HG02852 (cell line): ENCODE results near the gene BACH2.
"Not testable (repeated sequence)": the region's sequence is repeated elsewhere in the genome, so short reads cannot be mapped to it uniquely, and the experiment has no call there.

Source experiments
- ATAC-seq: cut with Tn5 transposase; IDR thresholded peaks from one replicate; pipeline ENCODE4 v1.9.1; 2021; ENCODE audit warnings: mild to moderate bottlenecking, moderate library complexity; ENCODE audit not compliant: unreplicated experiment

The BACH2 gene

DNA sequence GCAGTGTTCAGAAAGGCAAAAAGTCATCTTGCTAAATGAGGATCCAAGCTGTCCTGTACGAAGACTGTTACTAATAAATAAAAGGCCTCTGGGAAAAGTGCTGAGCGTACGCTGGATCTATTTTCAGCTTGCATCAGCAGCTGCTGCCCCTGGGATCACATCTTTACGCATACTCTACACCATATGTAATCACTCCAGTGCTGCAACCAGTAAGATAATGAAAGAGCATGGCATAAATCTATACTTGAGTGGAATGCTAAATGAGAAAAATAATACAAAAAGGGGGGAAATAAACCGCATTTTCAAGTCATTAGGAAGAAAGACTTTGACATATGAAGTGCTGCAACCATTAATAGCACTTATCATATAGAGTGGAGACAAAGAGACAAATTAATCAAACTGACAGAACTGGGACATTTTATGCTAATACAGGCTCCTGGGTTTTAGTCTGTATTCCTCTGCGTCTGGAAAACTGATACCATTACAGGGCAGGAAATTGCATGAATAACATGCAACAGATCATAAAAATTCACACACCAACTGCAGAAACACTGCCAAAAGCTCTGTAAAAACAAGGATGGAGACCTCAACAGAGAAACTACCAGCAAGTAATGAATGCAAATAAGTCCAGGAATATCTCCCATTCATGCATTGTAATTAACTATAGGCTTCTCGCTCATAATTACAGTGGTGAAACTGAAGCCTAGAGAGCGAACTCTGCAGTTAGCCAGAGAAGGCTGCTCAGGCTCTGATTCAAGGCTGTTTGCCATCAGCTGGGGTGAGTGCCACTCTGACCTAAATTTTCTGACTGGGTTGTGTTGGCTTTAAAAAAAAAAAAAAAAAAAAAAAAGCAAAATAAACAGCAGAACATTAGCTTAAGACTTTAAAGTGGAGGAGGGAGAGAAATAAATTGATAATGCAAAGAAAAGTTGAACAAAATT lies 318.6 kb downstream of the BACH2 start:
- no peak for ATAC-seq

- ATAC-seq = no peak
These were observed 320.0 kb downstream of the BACH2 start for GRCh38 chr6:89976694-89977020.

DNA sequence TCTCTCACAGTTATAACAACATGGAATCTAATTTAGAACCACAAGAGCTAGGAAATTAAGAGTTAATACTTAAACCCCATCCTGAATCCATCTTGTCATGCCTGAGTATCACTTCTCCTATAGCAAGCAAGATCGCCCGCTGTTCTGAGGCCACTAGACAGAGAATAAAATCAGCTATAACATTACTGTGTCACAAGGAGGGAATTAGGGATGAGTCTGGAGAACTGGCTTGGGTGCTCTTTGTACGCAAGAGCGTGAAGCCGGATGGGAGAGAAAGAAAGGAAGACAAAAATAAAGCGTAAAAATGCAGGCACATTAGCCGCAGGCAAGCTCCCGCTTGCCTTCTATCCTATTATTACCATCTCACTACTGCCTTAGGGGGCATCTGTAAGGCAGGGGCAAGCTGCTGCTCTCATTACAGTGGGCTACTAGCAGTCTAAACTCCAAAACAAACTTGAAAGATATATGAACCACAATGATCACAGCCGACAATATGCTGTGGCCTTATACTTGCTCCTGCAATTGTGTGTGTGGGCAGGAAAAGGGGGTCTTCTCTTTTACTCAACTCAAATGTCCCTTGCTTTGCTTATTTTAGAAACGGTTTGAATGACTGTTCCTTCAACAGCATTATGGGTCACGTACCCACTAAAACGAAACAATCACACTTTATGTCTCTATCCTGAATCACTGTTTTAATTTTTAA lies 320.5 kb downstream of the BACH2 start:
- ATAC-seq = no peak

DNA sequence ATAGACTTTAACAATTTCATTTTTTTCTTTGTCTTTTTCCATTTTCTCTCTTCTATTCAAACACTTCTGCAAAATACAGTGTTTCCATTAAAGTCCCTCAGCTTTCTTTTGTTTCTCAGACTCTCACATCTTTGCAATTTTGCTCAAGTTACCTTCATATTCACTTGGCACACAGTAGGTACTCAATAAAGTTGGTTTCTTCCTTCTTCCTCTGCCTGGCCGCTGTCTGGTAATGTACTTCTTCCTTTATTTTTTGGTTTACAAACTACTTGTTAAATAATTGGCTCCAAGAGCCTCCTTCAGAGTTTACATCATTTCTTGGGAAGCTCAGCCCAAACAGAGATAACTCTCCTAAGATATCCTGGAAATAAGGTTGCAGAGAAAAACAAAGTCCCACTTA lies 321.3 kb downstream of the BACH2 start:
- ATAC-seq = no peak

GRCh38 chr6:89974834-89975233 lies 321.8 kb downstream of the BACH2 start:
- ATAC-seq = no peak

DNA sequence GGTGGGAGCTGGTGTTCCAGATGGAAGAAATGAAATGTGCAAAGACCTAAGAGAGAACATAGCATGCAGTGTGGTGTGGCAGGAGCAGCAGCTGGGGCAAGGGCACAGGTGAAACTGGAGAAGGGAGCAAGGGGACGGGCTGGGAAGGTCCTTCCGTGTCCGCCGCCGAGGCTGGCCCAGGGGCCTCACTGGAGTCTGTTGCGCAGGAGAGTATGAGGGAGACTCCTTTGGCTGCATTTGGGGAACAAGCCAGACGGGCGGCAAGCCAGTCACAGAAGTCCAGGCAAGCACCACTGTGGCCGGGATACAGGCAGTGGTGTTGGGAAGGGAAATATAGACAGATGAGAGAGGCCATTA lies 324.6 kb downstream of the BACH2 start:
- no peak for ATAC-seq

DNA sequence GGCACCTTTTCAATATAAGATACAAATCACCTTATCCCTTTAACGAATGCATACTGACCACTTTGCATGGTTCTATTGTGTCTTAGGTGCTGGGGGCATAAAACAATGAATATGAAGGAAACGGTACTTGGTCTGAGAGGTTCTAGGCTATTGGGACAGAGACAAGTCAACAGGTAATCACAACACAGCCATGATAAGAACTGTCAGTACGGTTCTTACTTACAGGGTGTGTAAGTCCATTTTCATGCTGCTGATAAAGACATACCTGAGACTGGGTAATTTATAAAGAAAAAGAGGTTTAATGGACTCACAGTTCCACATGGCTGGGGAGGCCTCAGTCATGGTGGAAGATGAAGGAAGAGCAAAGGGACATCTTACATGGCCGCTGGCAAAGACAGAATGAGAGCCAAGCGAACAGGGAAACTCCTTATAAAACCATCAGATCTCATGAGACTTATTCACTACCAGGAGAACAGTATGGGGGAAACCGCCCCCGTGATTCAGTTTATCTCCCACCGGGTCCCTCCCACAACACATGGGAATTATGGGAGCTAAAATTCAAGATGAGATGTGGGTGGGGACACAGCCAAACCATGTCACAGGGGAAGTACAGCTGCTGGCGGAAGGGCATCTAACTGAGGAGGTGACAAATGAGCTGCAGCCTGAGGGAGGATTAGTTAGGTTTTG lies 325.2 kb downstream of the BACH2 start:
- ATAC-seq = not testable (repeated sequence)

- ATAC-seq = no peak
These were observed 325.9 kb downstream of the BACH2 start for GRCh38 chr6:89970609-89971337.

- no peak for ATAC-seq
These were observed 326.6 kb downstream of the BACH2 start for GRCh38 chr6:89970072-89970471.

GRCh38 chr6:89966913-89967312 lies 329.7 kb downstream of the BACH2 start:
- ATAC-seq = no peak

DNA sequence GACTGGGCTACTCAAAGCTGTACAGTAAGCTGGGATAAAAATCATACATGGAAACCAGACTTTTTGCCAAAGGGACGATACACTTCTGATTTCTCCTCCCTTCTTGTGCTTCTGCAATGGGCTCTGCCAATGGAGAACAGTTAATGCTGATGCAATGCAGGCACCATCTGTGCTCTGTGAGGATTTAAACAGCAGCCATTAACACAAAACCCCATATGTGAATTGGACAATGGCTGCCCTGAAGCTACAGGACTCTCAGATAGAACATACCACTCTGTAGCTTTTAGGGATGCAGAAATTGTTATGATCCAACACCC lies 330.5 kb downstream of the BACH2 start:
- no peak for ATAC-seq

GRCh38 chr6:89965441-89966227 lies 331.0 kb downstream of the BACH2 start:
- ATAC-seq = no peak

DNA sequence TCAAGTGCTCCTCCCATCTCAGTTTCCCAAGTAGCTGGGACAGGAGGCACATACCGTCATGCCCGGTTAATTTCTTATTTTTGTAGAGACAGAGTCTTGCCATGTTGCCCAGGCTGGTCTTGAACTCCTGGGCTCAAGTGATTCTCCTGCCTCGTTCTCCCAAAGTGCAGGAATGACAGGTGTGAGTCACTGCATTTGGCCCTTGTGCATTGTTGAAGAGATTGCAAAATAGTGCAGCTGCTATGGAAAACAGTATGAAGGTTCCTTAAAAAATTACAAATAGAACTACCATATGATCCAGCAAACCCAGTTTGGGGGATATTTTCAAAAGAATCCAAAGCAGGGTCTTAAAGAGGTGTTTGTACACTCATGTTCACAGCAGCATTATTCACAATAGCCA lies 333.3 kb downstream of the BACH2 start:
- ATAC-seq = no peak

DNA sequence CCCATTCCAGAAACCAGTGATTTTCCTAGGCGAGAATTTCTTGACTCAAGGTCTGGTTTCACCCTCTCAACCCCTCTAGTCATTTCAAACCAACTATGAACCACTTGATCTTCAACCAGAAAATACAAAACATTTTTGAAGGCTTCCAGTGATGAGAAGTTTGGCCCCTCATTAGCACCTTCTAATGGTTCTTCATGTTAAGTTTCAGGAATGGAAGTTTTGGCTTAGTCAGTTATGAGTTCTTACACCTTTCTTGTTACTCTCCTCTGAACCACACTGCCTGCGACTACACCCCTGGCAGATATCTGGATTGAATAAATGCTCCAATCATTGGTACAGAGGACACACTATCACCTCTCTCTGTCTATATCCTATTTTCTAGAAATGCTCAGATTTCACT lies 335.2 kb downstream of the BACH2 start:
- ATAC-seq = no peak

DNA sequence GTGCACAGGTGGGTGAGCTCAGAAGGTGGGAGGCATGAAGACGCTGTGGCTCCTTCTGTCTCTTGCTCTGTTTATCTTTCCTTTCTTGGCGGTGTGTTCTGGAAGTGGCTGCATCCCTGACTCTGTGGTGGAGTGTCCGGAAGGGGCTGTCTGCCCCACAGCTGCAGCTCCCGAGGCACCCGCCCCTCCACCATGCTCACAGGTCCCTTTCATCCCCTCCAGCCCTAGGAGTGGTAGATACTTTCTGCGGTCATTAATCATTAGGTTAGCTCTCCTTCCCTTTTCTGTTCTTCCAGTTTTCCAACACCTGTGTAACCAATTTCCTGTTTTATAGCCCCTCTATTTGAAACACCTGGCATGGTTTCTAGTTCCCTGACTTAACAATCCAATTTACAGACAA lies 336.8 kb downstream of the BACH2 start:
- no peak for ATAC-seq

DNA sequence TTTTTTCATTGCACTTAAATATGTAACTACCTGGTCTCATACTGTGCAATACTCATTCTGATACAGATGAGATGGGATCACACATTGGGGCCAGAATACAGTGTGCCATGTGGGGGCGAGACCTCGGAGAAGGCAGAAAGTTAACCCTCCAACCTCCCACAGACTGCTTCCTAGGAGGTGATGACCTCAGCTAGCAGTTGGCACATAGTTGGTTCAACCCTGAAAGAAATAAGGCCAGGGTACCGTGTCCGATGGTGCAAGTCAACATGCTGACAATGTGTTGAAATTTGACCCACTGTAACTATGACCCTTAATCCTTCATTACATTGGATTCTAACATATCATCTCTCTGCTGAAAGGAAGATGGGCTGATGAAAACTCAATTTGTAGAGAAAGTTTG lies 340.5 kb downstream of the BACH2 start:
- ATAC-seq = no peak

DNA sequence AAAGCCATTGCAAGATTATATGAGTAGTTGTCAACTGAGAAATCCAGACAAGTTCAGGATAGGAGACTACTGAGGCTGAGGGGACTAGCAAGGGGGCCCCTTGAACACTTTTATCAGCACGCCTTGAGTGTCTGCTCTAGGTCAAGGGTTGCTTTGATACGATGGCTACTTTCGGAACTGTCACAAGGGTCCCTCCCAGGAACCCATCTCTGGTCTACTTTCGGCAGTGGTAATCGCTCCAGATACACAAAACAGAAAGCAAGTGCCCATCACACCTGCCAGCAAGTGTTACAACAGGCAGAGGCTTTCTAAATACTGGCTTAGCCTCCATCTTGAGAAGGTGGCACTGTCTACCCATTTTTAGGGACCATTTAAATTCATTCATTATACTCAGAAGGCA lies 341.3 kb downstream of the BACH2 start:
- no peak for ATAC-seq

DNA sequence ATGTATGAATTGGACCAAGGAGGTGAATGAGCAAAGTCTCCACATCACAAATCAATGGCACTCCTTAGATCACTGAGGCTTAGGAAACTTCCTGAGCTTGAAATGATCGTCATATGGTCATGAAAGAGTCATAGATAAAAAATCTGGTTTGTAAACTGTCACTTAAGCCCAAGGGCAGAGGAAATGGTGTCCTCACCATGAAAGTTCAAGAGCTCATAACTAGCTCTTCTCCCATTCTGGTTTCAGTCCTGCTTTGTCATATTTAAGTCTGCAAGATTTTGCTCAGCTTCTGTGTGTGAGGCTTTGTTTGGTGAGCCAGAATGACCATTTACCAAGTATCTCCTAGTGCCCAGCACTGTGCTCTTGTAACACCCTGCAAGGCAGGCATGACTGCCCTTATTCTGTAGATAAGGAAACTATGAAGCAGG lies 341.9 kb downstream of the BACH2 start:
- no peak for ATAC-seq

GRCh38 chr6:89952686-89953085 lies 344.0 kb downstream of the BACH2 start:
- ATAC-seq = no peak

DNA sequence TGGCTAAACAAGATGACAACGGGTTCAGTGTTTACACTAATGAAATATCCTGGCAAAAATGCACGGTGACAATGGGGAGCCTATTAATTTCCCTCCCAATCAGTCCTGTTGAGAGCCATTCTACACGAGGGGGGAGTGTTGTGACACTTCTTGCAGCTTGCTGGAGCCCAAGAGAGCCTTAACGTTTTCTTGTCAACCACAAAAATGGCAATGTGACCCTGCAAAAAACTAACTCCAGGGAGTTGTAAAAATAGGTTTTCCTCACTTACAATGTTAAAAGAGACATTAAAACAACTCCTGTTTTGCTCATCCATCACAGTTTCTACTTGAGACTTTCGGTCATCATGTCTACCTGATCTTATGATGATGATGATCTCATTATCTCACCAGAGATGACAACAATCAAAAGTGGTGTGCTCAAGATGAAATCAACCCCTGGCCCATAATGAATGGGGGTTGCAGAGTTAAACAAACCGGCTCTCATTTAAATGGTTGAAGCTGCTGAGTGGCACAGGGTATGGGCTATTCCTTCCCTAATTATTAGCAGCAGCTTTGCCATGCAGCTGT lies 344.5 kb downstream of the BACH2 start:
- ATAC-seq = no peak
